HepG2 (cell line): ENCODE measurements around the gene UTF1. TPM values are rescaled to one million over a fixed set of nuclear protein-coding genes. Genes with fewer than 3 reads are reported as not detected.

Source experiments
- ATAC-seq: fragments of 200-7000 bp; cut with Tn5 transposase; 3 replicates; pipeline ENCODE4 v1.9.1; 2020; ENCODE audit warnings: mild to moderate bottlenecking, moderate library complexity
- BruUV-seq: library from RNA; stranded (reverse); fragments of 400-500 nt; replicated peaks from 2 replicates; lab custom pipeline; 2021; lab: Mats Ljungman, UMichigan
- CTCF ChIA-PET: fragments of 300-600 bp; formaldehyde crosslinking; extraction: SDS; loops from one replicate; lab custom pipeline; 2021; ENCODE audit warnings: low total read pairs, inconsistent platforms, low intra/inter-chr PET ratio; lab: Yijun Ruan, JAX
- POLR2A ChIA-PET: fragments of 350-600 bp; sonication (Branson Sonifier 250); formaldehyde crosslinking; loops from one replicate; lab custom pipeline; 2020; ENCODE audit warnings: antibody characterized with exemption, inconsistent platforms; lab: Yijun Ruan, JAX
- DNase-seq: peaks from one replicate; pipeline ENCODE4 v3.0.0-alpha.2; 2015; ENCODE audit warnings: low spot score
- FAIRE-seq: peaks from 3 replicates; lab custom pipeline; 2011; peaks lifted over from hg19 to GRCh38; lab: Jason Lieb, UNC
- H2AFZ ChIP-seq: one replicate; pipeline ENCODE4 v1.6.1; 2011; ENCODE audit warnings: low read length, inconsistent platforms
- H3K27ac ChIP-seq: fragments of 300-600 bp; 3 replicates; pipeline ENCODE4 v1.8.0; 2011; ENCODE audit warnings: mixed run types, mild to moderate bottlenecking, mixed read lengths, low read length, inconsistent platforms; ENCODE audit not compliant: insufficient read depth; ENCODE audit errors: extremely low read length
- H3K27me3 ChIP-seq, 2 experiments: fragments of 200-600 bp in 1 of 2; 2 replicates in 1 of 2; 3 replicates in 1 of 2; pipeline versions ENCODE4 v1.6.0 to v1.8.0; 2011; ENCODE audit warnings: low read length in 2 of 2, mild to moderate bottlenecking in 2 of 2, moderate library complexity in 2 of 2, inconsistent platforms in 1 of 2; ENCODE audit not compliant: insufficient read depth in 2 of 2, control insufficient read depth in 1 of 2
- H3K36me3 ChIP-seq, 2 experiments: fragments of 200-600 bp in 1 of 2; replicated peaks in 1 of 2; 2 replicates in 1 of 2; 3 replicates in 1 of 2; pipeline versions ENCODE4 v1.5.1 to v1.8.0; 2011; ENCODE audit warnings: low read length in 2 of 2, inconsistent platforms in 1 of 2; ENCODE audit not compliant: insufficient read depth in 2 of 2, control insufficient read depth in 1 of 2
- H3K4me1 ChIP-seq: 2 replicates; pipeline ENCODE4 v1.5.1; 2012; ENCODE audit warnings: low read length, inconsistent platforms; ENCODE audit not compliant: insufficient read depth
- H3K4me2 ChIP-seq: 2 replicates; pipeline ENCODE4 v1.6.0; 2011; ENCODE audit warnings: low read depth, low read length, inconsistent platforms
- H3K4me3 ChIP-seq, 3 experiments: fragments of 200-600 bp in 1 of 3; sonication (generic), shearing (Covaris generic) in 1 of 3; replicated peaks in 1 of 3; 2 replicates each; pipeline ENCODE4 v1.5.1; 2011 to 2016; ENCODE audit warnings: low read length in 3 of 3, inconsistent platforms in 2 of 3, low read depth in 2 of 3, mild to moderate bottlenecking in 2 of 3, control low read depth in 1 of 3, mixed read lengths in 1 of 3; ENCODE audit not compliant: insufficient read depth in 1 of 3
- H3K79me2 ChIP-seq: one replicate; pipeline ENCODE4 v1.6.1; 2011; ENCODE audit warnings: low read length, inconsistent platforms; ENCODE audit not compliant: insufficient read depth
- H3K9ac ChIP-seq: 2 replicates; pipeline ENCODE4 v1.6.0; 2011; ENCODE audit warnings: mild to moderate bottlenecking, low read depth, low read length, inconsistent platforms; ENCODE audit not compliant: insufficient read depth
- H3K9me3 ChIP-seq: 2 replicates; pipeline ENCODE4 v1.5.1; 2012; ENCODE audit warnings: mild to moderate bottlenecking, low read length
- H4K20me1 ChIP-seq: 2 replicates; pipeline ENCODE4 v1.6.0; 2011; ENCODE audit warnings: inconsistent platforms, mild to moderate bottlenecking, low read length, moderate library complexity; ENCODE audit not compliant: insufficient read depth
- ATM ChIP-seq: fragments of 450-650 bp; IDR thresholded peaks from 2 replicates; pipeline ENCODE4 v1.7.1; 2017; ENCODE audit warnings: mild to moderate bottlenecking, borderline replicate concordance
- NR2F1 ChIP-seq, 2 experiments: fragments of 450-650 bp in 1 of 2; formaldehyde crosslinking in 1 of 2; IDR thresholded peaks; 2 replicates each; pipeline versions ENCODE4 v1.5.0 to v1.6.1; 2016 to 2020; ENCODE audit warnings: mild to moderate bottlenecking in 1 of 2, missing compliant biosample characterization in 1 of 2, missing genetic modification reagents in 1 of 2, moderate library complexity in 1 of 2
- ZNF777 ChIP-seq: sonication (generic); formaldehyde crosslinking; IDR thresholded peaks from 2 replicates; pipeline ENCODE4 v1.4.0; 2020; ENCODE audit warnings: missing genetic modification reagents
- WGBS: methylation state at CpG from one replicate; pipeline ENCODE4 v1.1.6; 2017; ENCODE audit warnings: low lambda C conversion rate; 5-methylcytosine and 5-hydroxymethylcytosine counted together
- in situ Hi-C: cut with HindIII; loops from 2 replicates; pipeline ENCODE4 v1.10.0; 2017; ENCODE audit warnings: low pct_unique_long_range_greater_than_20kb; ENCODE audit not compliant: extremely low pct_ligation_motif_present
- intact Hi-C: fragments of 100-400 bp; cut with micrococcal nuclease; formaldehyde crosslinking; loops from one replicate; pipeline ENCODE4 v1.10.0; 2022; ENCODE audit not compliant: unreplicated experiment
- polyA plus RNA-seq, 8 experiments: library from polyadenylated mRNA; depleted of rRNA in 3 of 8; stranded (reverse) in 7 of 8; unstranded in 1 of 8; fragments of >200 nt; fragmentation: Illumina TruSeq in 4 of 8; extraction: Trizol in 4 of 8; gene quantifications; 2 replicates each; pipeline versions ENCODE4 v1.2.1 to v1.2.3, GENCODE V29; 2011 to 2016; ENCODE audit warnings: low read depth in 4 of 8, missing spikeins in 1 of 8, mixed read lengths in 1 of 8; ENCODE audit not compliant: insufficient read depth in 1 of 8
- total RNA-seq, 5 experiments: library from RNA; depleted of rRNA; stranded (reverse); fragments of >200 nt; fragmentation: Illumina TruSeq; extraction: Trizol; gene quantifications; 2 replicates each; pipeline ENCODE4 v1.2.3, GENCODE V29; 2016; ENCODE audit warnings: low read depth in 1 of 5
- TF ChIP-seq, protein P1 (sequence below): sonication (generic); formaldehyde crosslinking; IDR thresholded peaks from 2 replicates; pipeline ENCODE4 v1.5.0; 2020; ENCODE audit warnings: mild to moderate bottlenecking, missing genetic modification reagents

Gene UTF1
- total and polyA plus RNA-seq, 2 of the 13 experiments (the other 11 are each of a cell fraction or from before 2014, with no cell fraction given), result not detected

DNA sequence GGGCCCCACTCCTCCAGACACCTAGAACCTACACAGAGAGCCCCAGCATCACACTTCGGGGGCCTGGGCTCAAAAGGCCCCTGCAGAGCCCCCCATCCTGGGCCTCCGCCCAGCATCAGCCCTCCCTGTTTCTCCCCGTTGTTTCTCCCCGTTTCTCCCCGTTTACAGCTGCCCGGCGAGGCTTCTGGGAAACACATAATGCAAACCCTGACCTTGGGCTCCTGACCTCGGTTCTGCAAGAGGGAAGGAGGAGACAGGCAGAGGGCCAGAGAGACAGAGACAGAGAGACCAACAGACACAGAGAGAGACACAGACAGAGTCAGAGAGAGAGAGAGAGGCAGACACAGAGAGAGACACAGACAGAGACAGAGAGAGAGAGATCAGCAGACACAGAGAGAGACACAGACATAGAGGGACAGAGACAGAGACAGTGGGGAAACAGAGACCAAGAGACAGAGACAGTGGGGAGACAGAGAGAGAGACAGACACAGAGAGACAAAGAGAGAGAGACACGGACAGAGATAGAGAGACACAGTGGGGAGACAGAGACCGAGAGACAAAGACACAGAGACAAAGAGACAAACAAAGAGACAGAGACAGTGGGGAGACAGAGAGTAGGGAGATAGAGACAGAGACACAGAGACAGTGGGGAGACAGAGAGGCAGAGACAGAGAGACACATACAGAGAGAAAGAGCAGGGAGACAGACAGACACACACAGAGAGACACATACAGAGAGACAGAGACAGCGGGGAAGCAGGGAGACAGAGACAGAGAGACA, 20.1 kb downstream of the UTF1 start:
- ChIA-PET CTCF (no interaction called here), POLR2A (no interaction called here)
- peaks cover 24 to 72% of the 10 kb centered on the region in 2 experiments for H3K27me3 ChIP-seq
- H3K9me3 ChIP-seq, result no peaks in the 10 kb centered on the region
- H3K27ac ChIP-seq, result no peak overlapping the region
- H4K20me1 ChIP-seq, result no peaks in the 10 kb centered on the region
- 9% methylated on average over 11 of the region's 11 CpGs for WGBS
- ATAC-seq (no peak), FAIRE-seq (no peak), DNase-seq (no peak)
- H3K4me2 ChIP-seq, result no peak overlapping the region
- H3K36me3 ChIP-seq, result no peaks in the 10 kb centered on the region
- no peak overlapping the region for H3K9ac ChIP-seq
- in situ Hi-C loops, result no loop called here
- H3K79me2 ChIP-seq, result no peaks in the 10 kb centered on the region
- H3K4me1 ChIP-seq, result peaks cover 30% of the 10 kb centered on the region
- intact Hi-C loops, result no loop called here
- no peak overlapping the region for H3K4me3 ChIP-seq
- no peak overlapping the region for H2AFZ ChIP-seq
- BruUV-seq, result no TSS peak
- TF ChIP-seq ZNF777 (CRISPR knock-in tag) (no peak), ATM (peak; percentile 43; the same call in 1 of the 2 replicates), NR2F1 (CRISPR knock-in tag; IDR thresholded peaks at IDR 0.05) (0 out of 4 replicates have a peak, but pooled peaks of 1 of the 2 experiments have one; percentile 19)
- TF ChIP-seq, protein P1, sequence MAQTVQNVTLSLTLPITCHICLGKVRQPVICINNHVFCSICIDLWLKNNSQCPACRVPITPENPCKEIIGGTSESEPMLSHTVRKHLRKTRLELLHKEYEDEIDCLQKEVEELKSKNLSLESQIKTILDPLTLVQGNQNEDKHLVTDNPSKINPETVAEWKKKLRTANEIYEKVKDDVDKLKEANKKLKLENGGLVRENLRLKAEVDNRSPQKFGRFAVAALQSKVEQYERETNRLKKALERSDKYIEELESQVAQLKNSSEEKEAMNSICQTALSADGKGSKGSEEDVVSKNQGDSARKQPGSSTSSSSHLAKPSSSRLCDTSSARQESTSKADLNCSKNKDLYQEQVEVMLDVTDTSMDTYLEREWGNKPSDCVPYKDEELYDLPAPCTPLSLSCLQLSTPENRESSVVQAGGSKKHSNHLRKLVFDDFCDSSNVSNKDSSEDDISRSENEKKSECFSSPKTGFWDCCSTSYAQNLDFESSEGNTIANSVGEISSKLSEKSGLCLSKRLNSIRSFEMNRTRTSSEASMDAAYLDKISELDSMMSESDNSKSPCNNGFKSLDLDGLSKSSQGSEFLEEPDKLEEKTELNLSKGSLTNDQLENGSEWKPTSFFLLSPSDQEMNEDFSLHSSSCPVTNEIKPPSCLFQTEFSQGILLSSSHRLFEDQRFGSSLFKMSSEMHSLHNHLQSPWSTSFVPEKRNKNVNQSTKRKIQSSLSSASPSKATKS (CRISPR knock-in tag), result no peak
